Measurements from ENCODE around the gene ADAMTS19. TPM values are rescaled to one million over a fixed set of nuclear protein-coding genes. Genes with fewer than 3 reads are reported as not detected.

Gene ADAMTS19
- total and polyA plus RNA-seq, 2 of the 8 experiments (the other 6 are each of a cell fraction or from before 2014, with no cell fraction given): 17.3 to 28.8 TPM

- Histone ChIP-seq H3K79me1 (ENCODE audit: low read depth, low read length) (no peaks in the 10 kb centered on the region), H3K9me3 (ENCODE audit: insufficient read depth in 2 of 2, low read depth in 1 of 2, low read length in 1 of 2) (no peaks in the 10 kb centered on the region), H3K14ac (ENCODE audit: insufficient read length) (no peak overlapping the region), H2BK120ac (replicated peaks; ENCODE audit: low read depth, low read length) (no peak overlapping the region), H3K4me2 (ENCODE audit: insufficient read depth in 1 of 2, low read depth in 2 of 2, low read length in 2 of 2) (no peak overlapping the region), H3K27ac (ENCODE audit: low read depth, low read length) (no peak overlapping the region), H2AK5ac (ENCODE audit: low read depth, low read length) (no peak overlapping the region), H3K4me3 (ENCODE audit: extremely low read depth in 1 of 4, insufficient read depth in 2 of 4, low read depth in 3 of 4, low read length in 4 of 4) (no peak overlapping the region), H3K4me1 (replicated peaks in 1 of 4; ENCODE audit: control insufficient read depth in 3 of 4, insufficient read depth in 4 of 4, low read length in 3 of 4) (peaks cover 0 to 3% (median 0%) of the 10 kb centered on the region in 4 experiments; a peak in 2 of 7 replicates), H3K23me2 (ENCODE audit: low read depth, low read length) (no peaks in the 10 kb centered on the region), H4K91ac (replicated peaks; ENCODE audit: insufficient read length, low read length) (no peak overlapping the region), H4K20me1 (replicated peaks in 1 of 2; ENCODE audit: control insufficient read depth in 1 of 2, insufficient read depth in 2 of 2, low read length in 2 of 2) (no peaks in the 10 kb centered on the region), H3K4ac (replicated peaks; ENCODE audit: insufficient read length, low read depth, low read length) (no peak overlapping the region), H3K9ac (replicated peaks in 1 of 4; ENCODE audit: extremely low read depth in 1 of 4, low read depth in 3 of 4, low read length in 3 of 4) (no peak overlapping the region), H2AFZ (ENCODE audit: low read length) (no peak overlapping the region), H3K79me2 (ENCODE audit: control insufficient read depth in 1 of 2, insufficient read depth in 2 of 2, low read length in 2 of 2) (no peaks in the 10 kb centered on the region), H2BK15ac (ENCODE audit: low read length) (no peak overlapping the region), H2BK20ac (ENCODE audit: low read length) (no peak overlapping the region), H3K18ac (ENCODE audit: extremely low read depth, low read length) (no peak overlapping the region), H2BK5ac (ENCODE audit: low read depth, low read length) (no peak overlapping the region), H4K5ac (ENCODE audit: insufficient read length, low read depth, low read length) (no peak overlapping the region), H3K36me3 (ENCODE audit: control insufficient read depth in 2 of 4, insufficient read depth in 4 of 4, low read length in 3 of 4) (no peaks in the 10 kb centered on the region), H2BK12ac (ENCODE audit: low read depth, low read length) (no peak overlapping the region), H4K8ac (ENCODE audit: extremely low read depth, insufficient read depth, low read length) (no peak overlapping the region), H3K23ac (ENCODE audit: insufficient read length) (no peak overlapping the region), H3K27me3 (replicated peaks in 1 of 4; ENCODE audit: control insufficient read depth in 3 of 4, extremely low read depth in 1 of 4, insufficient read depth in 3 of 4, low read length in 3 of 4) (no peaks in the 10 kb centered on the region), H3K56ac (replicated peaks; ENCODE audit: insufficient read length, low read depth, low read length) (no peak overlapping the region)
- ChIA-PET CTCF (ENCODE audit: partially characterized antibody) (interaction anchor here (2.0 to 2.2 kb wide), 2 partner anchors 13 to 25 kb away, joined by 8 to 11 read pairs; no protein-coding TSS in a partner anchor), POLR2A (ENCODE audit: partially characterized antibody) (no interaction called here)
- 89% methylated on average over 2 of the region's 2 CpGs; no CpG with 5 or more reads in 1 of the 2 experiments for WGBS, 2 experiments (ENCODE audit: extremely low coverage in 1 of 2, insufficient coverage in 1 of 2, insufficient read length in 1 of 2, insufficient replicate concordance in 2 of 2, low coverage in 1 of 2, low lambda C conversion rate in 2 of 2, missing lambda C conversion rate in 1 of 2)
- DNase-seq (ENCODE audit: low read depth in 1 of 2, low spot score in 2 of 2) (no peak), FAIRE-seq (no peak)
- TF ChIP-seq CREB1 (IDR thresholded peaks at IDR 0.05) (no peak), KDM5A (IDR thresholded peaks at IDR 0.05; ENCODE audit: low read length) (no peak), RAD21 (IDR thresholded peaks at IDR 0.05 in 1 of 2, conservative IDR thresholded peaks at IDR 0.05 in 1 of 2; ENCODE audit: low read depth in 2 of 2, low read length in 2 of 2) (no peak), KDM1A (IDR thresholded peaks at IDR 0.05; ENCODE audit: borderline replicate concordance, low read length) (no peak)
Observed at GRCh38 chr5:129746876-129747275, 286.8 kb downstream of the ADAMTS19 start.
